DND-41 (cell line): ENCODE measurements around the gene SCPEP1.
A peak's percentile ranks its signal among the peaks of the same experiment; 100 is the strongest.

Experiments used
- ATAC-seq: fragments of 200-7000 bp; cut with Tn5 transposase; 3 replicates; pipeline ENCODE4 v1.9.1; 2021; ENCODE audit warnings: low read depth; ENCODE audit not compliant: insufficient read depth
- DNase-seq: peaks from one replicate; pipeline ENCODE4 v3.0.0-alpha.2; 2020
- H2AFZ ChIP-seq: 2 replicates; pipeline ENCODE4 v1.6.0; 2012; ENCODE audit warnings: low read depth, low read length
- H3K27ac ChIP-seq: 2 replicates; pipeline ENCODE4 v1.5.1; 2012; ENCODE audit warnings: low read length, inconsistent platforms
- H3K27me3 ChIP-seq: fragments of 200-600 bp; sonication (generic); 2 replicates; pipeline ENCODE4 v1.6.0; 2012; ENCODE audit warnings: low read length, mild to moderate bottlenecking, inconsistent platforms; ENCODE audit not compliant: insufficient read depth, poor library complexity
- H3K36me3 ChIP-seq: 2 replicates; pipeline ENCODE4 v1.5.1; 2012; ENCODE audit warnings: low read length, inconsistent platforms; ENCODE audit not compliant: insufficient read depth
- H3K4me1 ChIP-seq: 2 replicates; pipeline ENCODE4 v1.5.1; 2012; ENCODE audit warnings: mild to moderate bottlenecking, low read length; ENCODE audit not compliant: insufficient read depth
- H3K4me2 ChIP-seq: 2 replicates; pipeline ENCODE4 v1.6.0; 2012; ENCODE audit warnings: mild to moderate bottlenecking, moderate library complexity, low read length, inconsistent platforms; ENCODE audit not compliant: insufficient read depth
- H3K4me3 ChIP-seq, 2 experiments: fragments of 200-600 bp in 1 of 2; shearing (Covaris generic) in 1 of 2; 2 replicates each; pipeline ENCODE4 v1.5.1; 2012 to 2016; ENCODE audit warnings: inconsistent platforms in 2 of 2, low read length in 2 of 2, mild to moderate bottlenecking in 2 of 2, low read depth in 1 of 2, moderate library complexity in 1 of 2
- H3K79me2 ChIP-seq: 2 replicates; pipeline ENCODE4 v1.6.0; 2012; ENCODE audit warnings: low read length, inconsistent platforms; ENCODE audit not compliant: insufficient read depth
- H3K9ac ChIP-seq: 2 replicates; pipeline ENCODE4 v1.6.0; 2012; ENCODE audit warnings: low read depth, mild to moderate bottlenecking, inconsistent platforms, low read length, moderate library complexity
- H3K9me3 ChIP-seq: 2 replicates; pipeline ENCODE4 v1.5.1; 2012; ENCODE audit warnings: low read length, moderate library complexity, mild to moderate bottlenecking, inconsistent platforms; ENCODE audit not compliant: insufficient read depth, severe bottlenecking
- H4K20me1 ChIP-seq: 2 replicates; pipeline ENCODE4 v1.6.0; 2012; ENCODE audit warnings: low read length; ENCODE audit not compliant: insufficient read depth
- CTCF ChIP-seq: IDR thresholded peaks from 2 replicates; pipeline ENCODE4 v1.5.1; 2012; ENCODE audit warnings: borderline replicate concordance, low read length, moderate library complexity, mild to moderate bottlenecking; ENCODE audit not compliant: poor library complexity, severe bottlenecking; ENCODE audit errors: extremely low read depth
- EZH2 ChIP-seq: IDR thresholded peaks from 3 replicates; pipeline ENCODE4 v1.6.1; 2012; ENCODE audit warnings: borderline replicate concordance, low read depth, mild to moderate bottlenecking, moderate library complexity, low read length, inconsistent platforms; ENCODE audit not compliant: severe bottlenecking

The SCPEP1 gene

GRCh38 chr17:57008958-57009357 lies 31.0 kb downstream of the SCPEP1 start:
- no peak for DNase-seq
- H3K79me2 ChIP-seq: no peaks in the 10 kb centered on the region
- H3K27ac ChIP-seq: no peak overlapping the region
- TF ChIP-seq EZH2: no peak
- no peak for TF ChIP-seq CTCF
- H3K27me3 ChIP-seq: no peaks in the 10 kb centered on the region
- ATAC-seq: no peak
- peaks cover 2% of the 10 kb centered on the region; the same call in 1 of the 2 replicates for H3K4me1 ChIP-seq
- no peak overlapping the region for H3K4me2 ChIP-seq
- no peaks in the 10 kb centered on the region for H3K9me3 ChIP-seq
- no peaks in the 10 kb centered on the region for H4K20me1 ChIP-seq
- H3K4me3 ChIP-seq: no peak overlapping the region
- H2AFZ ChIP-seq: no peak overlapping the region; the same call in 1 of the 2 replicates
- H3K9ac ChIP-seq: no peak overlapping the region
- peaks cover 4% of the 10 kb centered on the region; the same call in 1 of the 2 replicates for H3K36me3 ChIP-seq

GRCh38 chr17:57009737-57010445 lies 32.0 kb downstream of the SCPEP1 start:
- Histone ChIP-seq H2AFZ (0 out of 2 replicates have a peak overlapping the region, but pooled peaks have one; percentile 19), H3K79me2 (no peaks in the 10 kb centered on the region), H4K20me1 (no peaks in the 10 kb centered on the region), H3K27me3 (no peaks in the 10 kb centered on the region), H3K9me3 (no peaks in the 10 kb centered on the region), H3K4me3 (no peak overlapping the region), H3K4me2 (no peak overlapping the region), H3K36me3 (peaks cover 4% of the 10 kb centered on the region; the same call in 1 of the 2 replicates), H3K27ac (no peak overlapping the region), H3K4me1 (peaks cover 2% of the 10 kb centered on the region; the same call in 1 of the 2 replicates), H3K9ac (no peak overlapping the region)
- peak; percentile 56 for DNase-seq
- TF ChIP-seq EZH2 (no peak), CTCF (peak; percentile 85)
- peak; percentile 89 for ATAC-seq

- no peak overlapping the region for H3K9ac ChIP-seq
- no peak for DNase-seq
- H3K4me3 ChIP-seq: no peak overlapping the region
- peaks cover 4% of the 10 kb centered on the region; the same call in 1 of the 2 replicates for H3K36me3 ChIP-seq
- H3K9me3 ChIP-seq: no peaks in the 10 kb centered on the region
- H3K4me2 ChIP-seq: no peak overlapping the region
- H3K27me3 ChIP-seq: no peaks in the 10 kb centered on the region
- TF ChIP-seq EZH2: no peak
- TF ChIP-seq CTCF: no peak
- no peak overlapping the region for H3K27ac ChIP-seq
- peaks cover 2% of the 10 kb centered on the region; the same call in 1 of the 2 replicates for H3K4me1 ChIP-seq
- ATAC-seq: no peak
- no peak overlapping the region for H2AFZ ChIP-seq
- no peaks in the 10 kb centered on the region for H3K79me2 ChIP-seq
- H4K20me1 ChIP-seq: no peaks in the 10 kb centered on the region
These were observed 32.6 kb downstream of the SCPEP1 start for GRCh38 chr17:57010487-57010886.
